HG02759 (cell line): Measurements from ENCODE around the gene NDUFS6.

Experiments
- ATAC-seq: cut with Tn5 transposase; IDR thresholded peaks from one replicate; pipeline ENCODE4 v1.9.1; 2021; ENCODE audit warnings: mild to moderate bottlenecking, moderate library complexity; ENCODE audit not compliant: unreplicated experiment

NDUFS6 gene

GRCh38 chr5:1845696-1846095 lies 44.5 kb downstream of the NDUFS6 start:
- ATAC-seq = no peak

GRCh38 chr5:1846583-1846982 lies 45.4 kb downstream of the NDUFS6 start:
- ATAC-seq = no peak

DNA sequence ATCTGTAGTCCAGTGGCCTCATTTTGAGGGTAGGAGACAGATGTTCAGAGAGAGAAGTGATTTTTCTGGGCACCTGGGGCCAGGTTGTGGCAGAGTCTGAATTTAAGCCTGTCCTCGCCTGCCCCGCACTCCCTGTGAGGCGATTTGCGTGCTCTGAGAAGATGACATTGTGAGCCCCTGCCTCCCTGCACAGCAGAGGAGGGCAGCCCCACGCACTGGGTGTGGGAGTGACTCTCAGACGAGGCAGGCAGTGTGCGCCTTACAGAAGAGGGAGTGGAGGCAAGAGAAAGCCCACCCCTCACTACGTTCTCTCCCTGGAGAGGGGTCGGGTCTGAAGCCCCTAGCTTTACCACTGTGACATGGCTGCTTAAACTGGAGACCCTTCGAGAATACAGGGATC lies 45.8 kb downstream of the NDUFS6 start:
- ATAC-seq = no peak

DNA sequence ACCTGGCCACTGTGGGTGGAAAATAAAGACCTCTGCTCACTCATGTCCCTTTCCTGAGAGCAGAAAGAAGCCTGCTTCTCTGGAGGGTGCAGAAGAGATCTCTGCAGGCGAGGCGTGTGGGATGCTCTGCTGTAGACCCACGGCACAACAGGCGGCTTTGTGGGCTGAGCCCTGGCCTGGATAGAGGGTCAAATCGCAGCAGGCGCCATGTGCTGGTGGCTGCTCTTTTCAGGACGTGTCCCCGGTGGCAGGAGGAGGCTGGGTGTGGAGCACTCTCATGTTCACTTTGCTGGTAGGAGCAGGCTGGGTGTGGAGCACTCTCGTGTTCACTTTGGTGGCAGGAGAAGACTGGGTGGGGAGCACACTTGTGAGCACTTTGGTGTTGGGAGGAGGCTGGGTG lies 46.4 kb downstream of the NDUFS6 start:
- ATAC-seq = no peak

- no peak for ATAC-seq
Measured at GRCh38 chr5:1850324-1851154, 49.3 kb downstream of the NDUFS6 start.

DNA sequence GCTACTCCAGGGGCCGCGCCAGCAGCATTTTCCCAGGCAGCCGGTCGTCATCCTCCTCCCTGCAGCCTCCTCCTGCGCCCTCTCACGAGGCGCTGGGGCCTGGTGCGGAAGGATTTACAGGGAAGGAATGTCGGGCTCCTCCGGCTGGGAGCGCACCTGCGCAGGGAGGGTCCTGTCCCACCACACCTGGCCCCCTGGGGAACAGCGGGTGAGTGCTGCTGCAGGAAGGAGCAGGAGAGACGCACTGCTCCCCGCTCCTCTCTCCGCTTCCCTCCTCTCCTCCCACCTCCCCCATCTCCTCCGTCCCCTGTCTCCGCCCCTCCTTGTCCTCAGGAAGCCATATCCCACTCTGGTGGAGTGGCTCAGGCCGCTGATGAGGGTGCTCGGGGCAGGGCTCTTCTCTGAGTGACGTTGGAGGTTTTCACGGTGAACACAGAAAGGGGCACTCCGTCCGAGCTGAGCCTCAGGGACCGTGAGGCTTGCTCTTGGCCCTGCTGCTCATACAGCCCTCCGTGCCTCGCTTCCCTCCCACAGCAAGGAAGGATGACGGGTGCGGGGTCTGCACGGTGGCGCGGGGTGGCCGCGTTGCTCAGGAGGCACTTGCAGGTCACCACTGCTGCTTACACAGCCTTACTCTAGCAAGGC lies 50.2 kb downstream of the NDUFS6 start:
- ATAC-seq = no peak

DNA sequence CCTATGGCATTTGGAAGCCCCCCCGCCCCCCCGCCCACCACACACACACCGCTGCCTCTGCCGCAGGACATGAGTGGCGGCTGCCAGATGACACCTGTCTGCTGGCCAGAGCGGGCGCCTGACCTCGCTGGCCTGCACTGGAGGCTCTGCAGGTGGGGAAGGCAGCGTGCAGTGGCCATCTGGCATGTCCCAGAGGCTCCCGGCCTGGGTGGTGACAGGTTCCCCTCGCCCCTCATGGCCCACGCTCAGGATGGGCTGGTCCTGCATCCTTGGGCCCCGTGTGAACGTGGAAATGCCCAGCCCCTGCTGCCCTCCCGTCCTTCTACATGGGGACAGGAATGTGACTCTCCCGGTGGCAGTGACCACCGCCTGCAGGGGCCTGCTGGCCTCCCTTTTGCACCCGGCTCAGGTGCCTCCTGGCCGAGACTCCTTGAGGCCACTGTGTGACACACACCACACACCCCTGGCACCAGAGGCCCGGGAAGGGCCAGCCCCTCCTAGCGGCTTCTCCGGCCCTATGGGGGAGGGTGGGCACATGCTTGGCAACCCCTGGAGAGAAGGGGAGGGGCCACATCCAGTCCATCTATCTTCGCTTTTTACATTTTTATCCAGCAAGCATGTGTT lies 51.2 kb downstream of the NDUFS6 start:
- no peak for ATAC-seq

- ATAC-seq = no peak
Measured at GRCh38 chr5:1853531-1853930, 52.3 kb downstream of the NDUFS6 start.

GRCh38 chr5:1855075-1855474 lies 53.9 kb downstream of the NDUFS6 start:
- ATAC-seq = no peak

DNA sequence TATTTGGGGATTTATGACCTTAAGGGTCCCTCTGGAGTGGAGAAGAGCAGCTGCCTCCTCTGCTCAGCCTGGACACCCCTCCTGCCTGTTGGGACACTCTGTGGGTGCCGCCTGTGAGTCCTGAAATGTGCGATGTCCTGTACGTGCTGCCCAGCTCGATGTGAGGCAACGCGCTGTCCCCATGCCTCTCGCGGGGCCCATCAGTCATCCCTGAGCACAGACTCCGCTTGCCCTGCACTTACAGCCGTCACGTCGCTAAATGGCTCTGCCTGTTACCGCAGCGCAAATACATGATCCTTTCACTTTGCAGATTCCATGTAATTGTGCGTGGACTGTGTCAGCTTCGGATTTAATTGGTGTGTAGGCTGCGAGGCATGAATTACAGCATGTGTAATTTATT lies 54.4 kb downstream of the NDUFS6 start:
- ATAC-seq = no peak

GRCh38 chr5:1856596-1857255 lies 55.5 kb downstream of the NDUFS6 start:
- no peak for ATAC-seq

DNA sequence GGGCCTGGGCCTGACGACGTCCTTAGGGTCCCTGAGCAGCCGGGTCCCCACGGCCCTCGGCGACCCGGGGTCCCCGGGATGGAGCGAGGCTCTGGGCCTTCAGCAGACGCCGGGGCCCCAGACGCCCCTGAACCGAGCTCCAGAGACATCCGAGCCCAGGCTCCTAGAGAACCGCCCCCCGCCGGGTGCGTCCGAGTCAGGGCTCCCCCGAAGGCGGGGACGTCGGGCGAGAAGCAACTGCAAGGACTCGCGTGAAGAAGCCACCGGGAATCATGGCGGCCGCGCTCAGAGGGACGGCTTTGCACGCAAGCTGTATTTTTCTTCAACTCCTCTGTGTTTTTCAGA lies 56.0 kb downstream of the NDUFS6 start:
- no peak for ATAC-seq

DNA sequence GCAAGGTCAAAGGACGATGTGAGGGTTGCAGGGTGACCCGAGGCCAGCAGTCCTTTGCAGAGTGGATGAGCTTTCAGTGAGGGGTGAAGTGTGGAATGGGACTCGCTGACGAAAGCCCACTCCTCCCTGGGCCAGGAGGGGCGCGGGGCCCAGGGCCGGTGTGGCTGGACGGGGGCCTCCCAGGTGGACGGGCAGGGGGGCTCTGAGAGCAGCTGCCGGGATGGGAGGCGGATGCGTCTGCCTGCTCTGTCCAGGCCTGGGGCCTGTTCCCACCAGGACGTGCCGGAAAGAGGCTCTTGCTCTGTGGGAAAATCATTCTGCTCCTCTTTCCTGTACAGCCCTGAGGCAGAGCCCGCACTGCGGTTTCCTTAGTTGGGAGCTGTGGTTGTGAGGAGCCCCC lies 57.2 kb downstream of the NDUFS6 start:
- no peak for ATAC-seq

GRCh38 chr5:1859099-1859498 lies 57.9 kb downstream of the NDUFS6 start:
- no peak for ATAC-seq

DNA sequence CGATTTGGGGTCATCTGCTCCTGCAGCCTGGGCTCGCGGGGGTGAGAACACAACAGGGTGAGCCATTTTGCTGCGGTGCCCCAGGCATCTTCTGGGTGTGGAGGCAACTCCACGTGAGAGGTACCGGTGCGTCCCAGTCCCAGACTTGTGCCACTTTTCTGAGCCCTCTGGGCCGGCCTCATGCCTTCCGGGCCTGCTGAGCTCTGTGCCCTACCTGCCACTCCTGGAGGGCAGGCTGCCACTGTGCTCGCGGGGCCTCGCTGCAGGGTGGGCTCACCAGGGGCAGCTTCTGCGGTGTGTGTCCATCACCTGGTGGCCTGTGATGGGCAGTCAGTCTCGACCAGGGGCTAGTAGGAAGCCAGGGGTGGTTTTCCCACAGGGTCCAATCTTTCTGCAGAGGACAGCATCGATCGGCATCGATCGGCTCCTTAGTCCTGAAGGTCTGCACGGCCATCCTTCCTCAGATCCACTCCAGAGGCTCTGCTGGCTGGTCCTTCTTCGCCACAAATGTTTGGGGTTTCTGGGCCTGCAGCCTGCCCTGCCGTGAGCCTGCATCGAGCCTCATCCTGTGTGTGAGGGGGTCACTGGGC lies 58.9 kb downstream of the NDUFS6 start:
- no peak for ATAC-seq

DNA sequence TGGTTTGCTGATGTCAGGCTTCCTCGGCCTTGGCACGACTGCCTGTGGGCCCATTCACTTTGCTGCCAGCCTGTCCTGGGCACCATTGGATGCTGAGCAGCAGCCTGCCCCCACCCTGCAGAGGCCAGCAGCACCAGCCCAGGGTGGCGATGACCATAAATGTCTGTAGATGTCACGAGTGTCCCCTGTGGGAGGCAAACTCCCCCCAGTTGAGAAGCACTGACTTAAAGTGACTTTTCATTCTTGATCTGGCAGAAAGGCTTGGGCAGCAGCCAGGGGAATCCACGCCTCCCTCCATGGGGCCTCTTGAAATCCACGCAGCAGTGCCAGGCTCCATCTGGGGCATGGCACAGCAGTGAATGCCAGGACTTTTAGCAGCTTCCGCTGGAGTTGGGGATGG lies 59.7 kb downstream of the NDUFS6 start:
- ATAC-seq = no peak

GRCh38 chr5:1864896-1865440 lies 63.8 kb downstream of the NDUFS6 start:
- no peak for ATAC-seq

DNA sequence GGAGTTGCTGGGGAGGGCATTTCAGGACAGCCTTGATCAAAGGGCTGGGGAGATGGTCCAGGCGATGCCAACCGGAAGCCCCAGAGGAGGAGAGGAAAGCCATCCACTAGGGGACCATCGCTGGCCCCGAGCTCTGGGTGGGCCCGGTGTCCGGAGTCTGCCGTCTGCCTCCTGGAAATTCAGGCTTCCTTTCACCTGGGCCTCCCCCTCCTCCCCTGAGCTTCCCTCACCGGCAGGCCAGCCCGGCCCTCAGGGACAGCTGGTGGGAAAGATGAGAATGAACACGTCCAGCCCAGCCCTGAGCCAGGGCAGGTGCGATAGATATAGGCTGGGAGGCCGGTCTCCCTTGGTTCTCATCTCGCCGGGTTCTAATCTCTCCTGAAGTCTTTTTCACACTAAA lies 64.3 kb downstream of the NDUFS6 start:
- no peak for ATAC-seq
